Smooth muscle cell (in vitro differentiated cells): ENCODE data around the gene ATF4. TPM values are rescaled to one million over a fixed set of nuclear protein-coding genes. Genes with fewer than 3 reads are reported as not detected.
A peak's percentile ranks its signal among the peaks of the same experiment; 100 is the strongest.

ENCODE experiments used
- DNase-seq: peaks from one replicate; lab custom pipeline; 2025; ENCODE audit not compliant: unreplicated experiment; lab: John Stamatoyannopoulos, UW
- H2AFZ ChIP-seq: fragments of 200-600 bp; sonication (generic); 2 replicates; pipeline ENCODE4 v1.6.0; 2016; ENCODE audit warnings: antibody characterized with exemption, low read depth, mild to moderate bottlenecking
- H3F3A ChIP-seq: fragments of 200-600 bp; sonication (generic); 2 replicates; pipeline ENCODE4 v1.6.0; 2017; ENCODE audit warnings: antibody characterized with exemption, low read depth
- H3K27ac ChIP-seq: fragments of 200-600 bp; sonication (generic); 2 replicates; pipeline ENCODE4 v1.5.1; 2016; ENCODE audit warnings: low read depth, mild to moderate bottlenecking
- H3K27me3 ChIP-seq: fragments of 200-600 bp; sonication (generic); 2 replicates; pipeline ENCODE4 v1.6.1; 2016; ENCODE audit warnings: low read depth, mild to moderate bottlenecking
- H3K36me3 ChIP-seq: fragments of 200-600 bp; sonication (generic); 2 replicates; pipeline ENCODE4 v1.5.1; 2016; ENCODE audit warnings: low read depth
- H3K4me1 ChIP-seq: fragments of 200-600 bp; sonication (generic); 2 replicates; pipeline ENCODE4 v1.5.1; 2016; ENCODE audit warnings: low read depth
- H3K4me2 ChIP-seq: fragments of 200-600 bp; sonication (generic); 2 replicates; pipeline ENCODE4 v1.6.0; 2016; ENCODE audit warnings: mild to moderate bottlenecking
- H3K4me3 ChIP-seq: fragments of 200-600 bp; sonication (generic); 2 replicates; pipeline ENCODE4 v1.5.1; 2016; ENCODE audit warnings: mild to moderate bottlenecking
- H3K79me2 ChIP-seq: fragments of 200-600 bp; sonication (generic); 2 replicates; pipeline ENCODE4 v1.6.0; 2016; ENCODE audit warnings: low read depth, mild to moderate bottlenecking
- H3K9ac ChIP-seq: fragments of 200-600 bp; sonication (generic); 2 replicates; pipeline ENCODE4 v1.6.0; 2016; ENCODE audit warnings: low read depth
- H3K9me3 ChIP-seq: fragments of 200-600 bp; sonication (generic); replicated peaks from 2 replicates; pipeline ENCODE4 v1.5.1; 2016; ENCODE audit warnings: low read depth
- H4K20me1 ChIP-seq: fragments of 200-600 bp; sonication (generic); 2 replicates; pipeline ENCODE4 v1.6.0; 2016; ENCODE audit warnings: low read depth
- CTCF ChIP-seq: fragments of 200-600 bp; sonication (generic); IDR thresholded peaks from 2 replicates; pipeline ENCODE4 v1.5.1; 2017; ENCODE audit warnings: borderline replicate concordance, mild to moderate bottlenecking, antibody characterized with exemption; ENCODE audit not compliant: insufficient read depth, poor library complexity, severe bottlenecking
- WGBS: methylation state at CpG from one replicate; pipeline ENCODE4 v1.1.7; 2016; ENCODE audit warnings: low lambda C conversion rate; 5-methylcytosine and 5-hydroxymethylcytosine counted together
- polyA plus RNA-seq: library from polyadenylated mRNA; unstranded; fragments of >200 nt; fragmentation: Nextera tagmentation; extraction: Ambion mirVana; gene quantifications from 2 replicates; pipeline ENCODE4 v1.2.1, GENCODE V29; 2016
- total RNA-seq: library from RNA; depleted of rRNA; stranded (reverse); fragments of >200 nt; gene quantifications from 2 replicates; pipeline ENCODE4 v1.2.3, GENCODE V29; 2014

Gene ATF4
- total and polyA plus RNA-seq, 2 experiments from 2014 or later: 288 to 421 TPM

GRCh38 chr22:39473851-39474250 lies 46.5 kb upstream of the ATF4 start:
- Histone ChIP-seq H3K79me2 (peaks cover 12% of the 10 kb centered on the region), H3K4me1 (peaks cover 51% of the 10 kb centered on the region), H3K27me3 (no peaks in the 10 kb centered on the region), H3K4me2 (peak overlapping the region; percentile 71), H2AFZ (no peak overlapping the region), H4K20me1 (peaks cover 84% of the 10 kb centered on the region), H3K9me3 (no peaks in the 10 kb centered on the region), H3K4me3 (no peak overlapping the region), H3K36me3 (no peaks in the 10 kb centered on the region), H3K9ac (no peak overlapping the region), H3F3A (peaks cover 24% of the 10 kb centered on the region), H3K27ac (peak overlapping the region; percentile 71)
- 95% methylated on average over 5 of the region's 5 CpGs for WGBS
- TF ChIP-seq CTCF: no peak
- no peak for DNase-seq

- TF ChIP-seq CTCF: no peak
These were observed 45.8 kb upstream of the ATF4 start for GRCh38 chr22:39474351-39475111.

GRCh38 chr22:39475337-39475736 lies 45.0 kb upstream of the ATF4 start:
- Histone ChIP-seq H3K27me3 (no peaks in the 10 kb centered on the region), H3K79me2 (peaks cover 19% of the 10 kb centered on the region), H3K36me3 (no peaks in the 10 kb centered on the region), H3F3A (peaks cover 24% of the 10 kb centered on the region), H4K20me1 (peaks cover 85% of the 10 kb centered on the region), H2AFZ (no peak overlapping the region), H3K4me3 (no peak overlapping the region), H3K9me3 (no peaks in the 10 kb centered on the region), H3K27ac (peak overlapping the region; percentile 71), H3K4me1 (peaks cover 43% of the 10 kb centered on the region), H3K4me2 (peak overlapping the region; percentile 71), H3K9ac (no peak overlapping the region)
- 93% methylated on average over 8 of the region's 9 CpGs for WGBS
- no peak for TF ChIP-seq CTCF
- DNase-seq: no peak

More at GRCh38 chr22:39474351-39475111, 45.8 kb upstream of the ATF4 start:
- WGBS: 11% methylated on average over 11 of the region's 11 CpGs
- peaks cover 51% of the 10 kb centered on the region for H3K4me1 ChIP-seq
- no peaks in the 10 kb centered on the region for H3K9me3 ChIP-seq
- H3K9ac ChIP-seq: no peak overlapping the region
- H3K27ac ChIP-seq: peak overlapping the region; percentile 71
- no peak overlapping the region for H2AFZ ChIP-seq
- H3K36me3 ChIP-seq: no peaks in the 10 kb centered on the region
- H3K27me3 ChIP-seq: no peaks in the 10 kb centered on the region
- peaks cover 85% of the 10 kb centered on the region for H4K20me1 ChIP-seq
- peaks cover 24% of the 10 kb centered on the region for H3F3A ChIP-seq
- peak overlapping the region; percentile 71 for H3K4me2 ChIP-seq
- peaks cover 18% of the 10 kb centered on the region for H3K79me2 ChIP-seq
- no peak overlapping the region for H3K4me3 ChIP-seq
- no peak for DNase-seq

- Histone ChIP-seq H3K27ac (no peak overlapping the region), H3K9ac (no peak overlapping the region), H3K9me3 (no peaks in the 10 kb centered on the region), H3K27me3 (no peaks in the 10 kb centered on the region), H3K4me3 (no peak overlapping the region), H2AFZ (no peak overlapping the region), H3K4me2 (no peak overlapping the region), H3K79me2 (peaks cover 19% of the 10 kb centered on the region), H3K4me1 (peaks cover 37% of the 10 kb centered on the region), H3F3A (peaks cover 24% of the 10 kb centered on the region), H4K20me1 (peaks cover 91% of the 10 kb centered on the region), H3K36me3 (no peaks in the 10 kb centered on the region)
- TF ChIP-seq CTCF: no peak
- WGBS: 84% methylated on average over 3 of the region's 3 CpGs
- no peak for DNase-seq
These were observed 44.5 kb upstream of the ATF4 start for GRCh38 chr22:39475902-39476301.
